Spleen (tissue), 11 donors: Measurements from ENCODE around the gene NCR3LG1. TPM values are rescaled to one million over a fixed set of nuclear protein-coding genes. Genes with fewer than 3 reads are reported as not detected.
A peak's percentile ranks its signal among the peaks of the same experiment; 100 is the strongest.

Experiments used
- DNase-seq: peaks from one replicate; pipeline ENCODE4 v3.0.0-alpha.2; 2020
- H3K27ac ChIP-seq, 8 donors: fragments of 200-600 bp; sonication (generic) in 7 of 8; 1 replicate in 4 of 8; 2 replicates in 4 of 8; pipeline versions ENCODE4 v1.5.0 to v1.8.0; 2016 to 2021; ENCODE audit warnings: inconsistent platforms in 4 of 8, mild to moderate bottlenecking in 4 of 8, moderate library complexity in 1 of 8
- H3K27me3 ChIP-seq, 7 donors: fragments of 200-600 bp; sonication (generic) in 6 of 7; replicated peaks in 1 of 7; 1 replicate in 4 of 7; 2 replicates in 3 of 7; pipeline versions ENCODE4 v1.5.0 to v1.8.0; 2016 to 2021; ENCODE audit warnings: inconsistent platforms in 3 of 7, mild to moderate bottlenecking in 1 of 7
- H3K36me3 ChIP-seq, 6 donors: fragments of 200-600 bp; sonication (generic) in 5 of 6; 1 replicate in 4 of 6; 2 replicates in 2 of 6; pipeline versions ENCODE4 v1.5.0 to v1.8.0; 2016 to 2021; ENCODE audit warnings: inconsistent platforms in 2 of 6
- H3K4me1 ChIP-seq, 6 donors: fragments of 200-600 bp; sonication (generic) in 5 of 6; 1 replicate in 3 of 6; 2 replicates in 3 of 6; pipeline versions ENCODE4 v1.5.0 to v1.8.0; 2016 to 2021; ENCODE audit warnings: inconsistent platforms in 3 of 6
- H3K4me3 ChIP-seq, 8 donors: fragments of 200-600 bp; sonication (generic) in 7 of 8; 1 replicate in 4 of 8; 2 replicates in 4 of 8; pipeline versions ENCODE4 v1.5.0 to v1.8.0; 2016 to 2021; ENCODE audit warnings: inconsistent platforms in 4 of 8, mild to moderate bottlenecking in 4 of 8, moderate library complexity in 2 of 8
- H3K9me3 ChIP-seq, 8 donors: fragments of 200-600 bp; sonication (generic) in 7 of 8; 1 replicate in 4 of 8; 2 replicates in 4 of 8; pipeline versions ENCODE4 v1.5.0 to v1.8.0; 2016 to 2021; ENCODE audit warnings: inconsistent platforms in 4 of 8
- CTCF ChIP-seq, 11 experiments: fragments of 200-600 bp in 7 of 11; fragments of 450-650 bp in 4 of 11; sonication (generic) in 4 of 11; IDR thresholded peaks in 8 of 11; conservative IDR thresholded peaks in 3 of 11; 1 replicate in 7 of 11; 2 replicates in 4 of 11; pipeline versions ENCODE4 v1.4.0 to v1.8.0; 2016 to 2021; ENCODE audit warnings: antibody characterized with exemption in 11 of 11, inconsistent platforms in 4 of 11, mild to moderate bottlenecking in 1 of 11
- POLR2A ChIP-seq, 3 donors: fragments of 450-650 bp; IDR thresholded peaks; one replicate each; pipeline ENCODE4 v1.5.1; 2017; ENCODE audit warnings: antibody characterized with exemption in 3 of 3, mild to moderate bottlenecking in 1 of 3
- POLR2AphosphoS5 ChIP-seq, 3 donors: sonication (generic); formaldehyde crosslinking; IDR thresholded peaks; one replicate each; pipeline ENCODE4 v1.5.1; 2017; ENCODE audit warnings: antibody characterized with exemption in 3 of 3
- WGBS, 5 donors: extraction: QIAGEN DNeasy Blood & Tissue Kit in 3 of 5; methylation state at CpG; one replicate each; pipeline versions ENCODE4 v1.1.5 to v1.1.7; 2013 to 2018; 5-methylcytosine and 5-hydroxymethylcytosine counted together
- intact Hi-C: fragments of 100-400 bp; cut with DNase I; formaldehyde crosslinking; loops from one replicate; pipeline ENCODE4 v1.15.0; 2023; ENCODE audit warnings: low total_unique reads
- polyA plus RNA-seq, 3 donors: library from polyadenylated mRNA; stranded (reverse); fragments of 200-250 nt; gene quantifications; one replicate each; pipeline ENCODE4 v1.2.1, GENCODE V29; 2013
- total RNA-seq, 7 donors: library from RNA; depleted of rRNA in 3 of 7; stranded (reverse); fragments of >200 nt in 3 of 7; fragmentation: NEBNext Ultra II Directional in 4 of 7; extraction: Animal tissue kit (Norgen Biotek cat#: 25700) in 4 of 7; gene quantifications; one replicate each; pipeline versions ENCODE4 v1.1.0 to v1.2.1, GENCODE V29; 2016 to 2021
- donor health status: healthy with polysubstance abuse.
- donor health status: DM: no; HTN: no; CAD: no; lungs with moderate emphysema.
- donor health status: DM: no; HTN: no; CAD: no.
- donor health status: Bipolar disorder and iron deficiency.
- donor health status: healthy.
- donor health status: DM: no; HTN: no; CAD: no.
- donor health status: DM: yes; HTN: yes; CAD: no.

The NCR3LG1 gene
- total and polyA plus RNA-seq, 10 donors, result 0.04 to 5.4 (median 1.8) TPM

- Histone ChIP-seq H3K27me3 (peaks cover 0 to 36% (median 0%) of the 10 kb centered on the region in 7 donors), H3K4me3 (peak overlapping the region; percentile 38 to 79 (median 51)), H3K4me1 (peaks cover 0 to 28% (median 12%) of the 10 kb centered on the region in 6 donors), H3K9me3 (no peaks in the 10 kb centered on the region), H3K27ac (peak overlapping the region in 4 of 8 donors; percentile 10 to 65 (median 38)), H3K36me3 (no peaks in the 10 kb centered on the region)
- intact Hi-C loops, result no loop called here
- WGBS, 5 donors, result 2 to 8% (median 3%) methylated on average over 13 to 55 of the region's 55 CpGs
- TF ChIP-seq CTCF (IDR thresholded peaks at IDR 0.05 in 8 of 11, conservative IDR thresholded peaks at IDR 0.05 in 3 of 11), result peak in 10 of 11 experiments; percentile 8 to 92 (median 86)
- peak in 2 of 3 donors; percentile 39 to 44 for TF ChIP-seq POLR2AphosphoS5 (IDR thresholded peaks at IDR 0.05)
- TF ChIP-seq POLR2A (IDR thresholded peaks at IDR 0.05), result no peak
- DNase-seq, result peak; percentile 94
Observed at GRCh38 chr11:17389211-17389956, 37.8 kb downstream of the NCR3LG1 start.

- peaks cover 0 to 35% (median 0%) of the 10 kb centered on the region in 7 donors for H3K27me3 ChIP-seq
- peak; percentile 77 for DNase-seq
- peaks cover 0 to 28% (median 12%) of the 10 kb centered on the region in 6 donors for H3K4me1 ChIP-seq
- no peak for TF ChIP-seq POLR2A (IDR thresholded peaks at IDR 0.05)
- no peak for TF ChIP-seq POLR2AphosphoS5 (IDR thresholded peaks at IDR 0.05)
- intact Hi-C loops, result no loop called here
- H3K9me3 ChIP-seq, result no peaks in the 10 kb centered on the region
- peak overlapping the region in 1 of 8 donors; percentile 65 for H3K27ac ChIP-seq
- no peaks in the 10 kb centered on the region for H3K36me3 ChIP-seq
- 56 to 68% (median 64%) methylated on average over 9 to 10 of the region's 10 CpGs for WGBS, 5 donors
- peak overlapping the region in 5 of 8 donors; percentile 44 to 79 (median 54) for H3K4me3 ChIP-seq
Observed at GRCh38 chr11:17389957-17390649, 38.5 kb downstream of the NCR3LG1 start.

GRCh38 chr11:17391493-17392355 lies 40.1 kb downstream of the NCR3LG1 start:
- whole genome bisulfite sequencing, 5 donors, result 62 to 87% (median 74%) methylated on average over 2 to 3 of the region's 3 CpGs
- Histone ChIP-seq H3K27me3 (peaks cover 0 to 22% (median 0%) of the 10 kb centered on the region in 7 donors), H3K4me3 (no peak overlapping the region), H3K27ac (no peak overlapping the region), H3K36me3 (no peaks in the 10 kb centered on the region), H3K4me1 (peaks cover 0 to 22% (median 12%) of the 10 kb centered on the region in 6 donors), H3K9me3 (no peaks in the 10 kb centered on the region)
- intact Hi-C loops, result no loop called here
- TF ChIP-seq POLR2AphosphoS5 (IDR thresholded peaks at IDR 0.05) (peak in 2 of 3 donors; percentile 30 to 42), CTCF (IDR thresholded peaks at IDR 0.05 in 8 of 11, conservative IDR thresholded peaks at IDR 0.05 in 3 of 11) (no peak)
- DNase-seq, result no peak

GRCh38 chr11:17392872-17393271 lies 41.3 kb downstream of the NCR3LG1 start:
- WGBS, 5 donors, result 85 to 92% (median 90%) methylated on average over 10 to 14 of the region's 14 CpGs
- peak; percentile 74 for DNase-seq

More at GRCh38 chr11:17392872-17393271, 41.3 kb downstream of the NCR3LG1 start:
- no peak for TF ChIP-seq CTCF (IDR thresholded peaks at IDR 0.05 in 8 of 11, conservative IDR thresholded peaks at IDR 0.05 in 3 of 11)
- TF ChIP-seq POLR2A (IDR thresholded peaks at IDR 0.05), result no peak
- no peak for TF ChIP-seq POLR2AphosphoS5 (IDR thresholded peaks at IDR 0.05)
- intact Hi-C loops, result no loop called here
- H3K9me3 ChIP-seq, result no peaks in the 10 kb centered on the region
- peaks cover 0 to 15% (median 0%) of the 10 kb centered on the region in 7 donors for H3K27me3 ChIP-seq
- H3K36me3 ChIP-seq, result no peaks in the 10 kb centered on the region
- no peak overlapping the region for H3K4me3 ChIP-seq
- H3K27ac ChIP-seq, result no peak overlapping the region
- peaks cover 0 to 19% (median 12%) of the 10 kb centered on the region in 6 donors for H3K4me1 ChIP-seq
